ENCODE measurements around the gene UMODL1.

GRCh38 chr21:42038826-42039425 is 32.2 kb upstream of the UMODL1 start:
- TF ChIP-seq POLR2AphosphoS5 (IDR thresholded peaks at IDR 0.05) (no peak), CTCF (IDR thresholded peaks at IDR 0.05) (no peak), POLR2A (IDR thresholded peaks at IDR 0.05) (no peak), EP300 (IDR thresholded peaks at IDR 0.05) (no peak)
